IPS-15b (cell line): ENCODE measurements around the gene MAP4K1.
"Not testable (repeated sequence)": the region's sequence is repeated elsewhere in the genome, so short reads cannot be mapped to it uniquely, and the experiment has no call there.

Experiments
- H3K27me3 ChIP-seq: one replicate; pipeline ENCODE4 v1.6.1; 2013; ENCODE audit warnings: low read length; ENCODE audit not compliant: control insufficient read depth, insufficient read depth
- H3K36me3 ChIP-seq: one replicate; pipeline ENCODE4 v1.6.1; 2013; ENCODE audit warnings: low read length; ENCODE audit not compliant: control insufficient read depth, insufficient read depth
- H3K4me1 ChIP-seq: one replicate; pipeline ENCODE4 v1.6.1; 2013; ENCODE audit warnings: mild to moderate bottlenecking, low read length; ENCODE audit not compliant: control insufficient read depth, insufficient read depth
- H3K4me3 ChIP-seq: one replicate; pipeline ENCODE4 v1.5.1; 2013; ENCODE audit warnings: low read depth, low read length
- H3K9ac ChIP-seq: one replicate; pipeline ENCODE4 v1.6.1; 2013; ENCODE audit warnings: low read depth, mild to moderate bottlenecking, low read length
- H3K9me3 ChIP-seq: one replicate; pipeline ENCODE4 v1.6.1; 2013; ENCODE audit warnings: mild to moderate bottlenecking, low read length; ENCODE audit not compliant: control insufficient read depth, insufficient read depth

Gene MAP4K1

DNA sequence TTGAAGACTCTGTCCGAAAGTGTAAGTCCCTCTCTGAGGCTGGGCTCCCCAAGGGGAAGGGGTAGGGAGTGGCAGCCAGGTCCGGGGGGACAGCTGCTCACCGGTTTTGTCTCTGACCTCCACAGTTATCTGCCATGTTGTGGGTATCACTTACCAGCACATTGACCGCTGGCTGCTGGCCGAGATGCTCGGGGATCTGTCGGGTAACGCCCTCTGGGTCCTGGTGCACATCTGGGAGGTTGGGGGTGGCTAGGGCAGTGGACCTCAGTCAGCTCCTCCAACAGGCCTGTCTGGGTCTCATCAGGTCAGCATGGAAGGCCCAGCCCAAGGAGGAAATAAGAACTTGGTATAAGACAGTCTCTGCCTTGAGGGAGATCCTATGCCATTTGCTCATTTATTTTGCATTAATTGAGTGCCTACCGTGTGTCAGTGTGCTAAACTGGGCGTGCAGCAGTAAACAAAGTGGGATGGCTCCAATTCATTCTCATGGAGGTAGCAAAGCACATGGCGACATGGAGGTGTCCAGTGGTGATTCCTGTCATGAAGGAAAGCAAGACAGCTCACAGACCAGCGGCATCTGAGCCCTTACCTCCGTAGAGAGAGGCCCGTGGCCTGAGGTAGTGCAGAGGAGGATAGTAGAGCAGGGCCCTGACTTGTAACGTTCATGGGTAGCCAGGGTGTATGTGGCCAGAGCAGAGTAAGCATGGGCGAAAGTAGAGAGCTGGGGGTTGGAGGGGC lies 14.9 kb upstream of the MAP4K1 start:
- Histone ChIP-seq H3K9ac (peak overlapping the region; percentile 26), H3K9me3 (no peaks in the 10 kb centered on the region), H3K27me3 (no peaks in the 10 kb centered on the region), H3K4me1 (peaks cover 7% of the 10 kb centered on the region), H3K4me3 (no peak overlapping the region), H3K36me3 (peaks cover 46% of the 10 kb centered on the region)

DNA sequence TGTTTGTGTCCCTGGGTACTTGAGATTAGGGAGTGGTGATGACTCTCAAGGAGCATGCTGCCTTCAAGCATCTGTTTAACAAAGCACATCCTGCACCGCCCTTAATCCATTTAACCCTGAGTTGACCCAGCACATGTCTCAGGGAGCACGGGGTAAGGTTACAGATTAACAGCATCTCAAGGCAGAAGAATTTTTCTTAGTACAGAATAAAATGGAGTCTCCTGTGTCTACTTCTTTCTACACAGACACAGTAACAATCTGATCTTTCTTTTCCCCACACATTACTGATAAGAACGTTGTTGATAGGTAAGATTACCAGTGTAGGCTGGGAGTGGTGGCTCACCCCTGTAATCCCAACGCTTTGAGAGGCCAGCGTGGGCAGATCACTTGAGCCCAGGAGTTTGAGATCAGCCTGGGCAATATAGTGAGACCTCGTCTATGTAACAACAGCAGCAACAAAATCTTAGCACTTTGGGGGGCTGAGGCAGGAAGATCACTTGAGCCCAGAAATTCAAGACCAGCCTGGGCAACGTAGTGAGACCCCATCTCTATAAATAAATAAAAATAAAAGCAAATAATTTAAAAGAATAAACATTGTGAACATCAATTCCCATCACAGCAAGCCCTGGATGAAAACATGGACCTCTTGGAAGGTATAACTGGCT lies 14.2 kb upstream of the MAP4K1 start:
- not testable (repeated sequence) for H3K4me3 ChIP-seq, H3K4me1 ChIP-seq, H3K9me3 ChIP-seq, H3K9ac ChIP-seq, H3K27me3 ChIP-seq
- peaks cover 48% of the 10 kb centered on the region for H3K36me3 ChIP-seq

DNA sequence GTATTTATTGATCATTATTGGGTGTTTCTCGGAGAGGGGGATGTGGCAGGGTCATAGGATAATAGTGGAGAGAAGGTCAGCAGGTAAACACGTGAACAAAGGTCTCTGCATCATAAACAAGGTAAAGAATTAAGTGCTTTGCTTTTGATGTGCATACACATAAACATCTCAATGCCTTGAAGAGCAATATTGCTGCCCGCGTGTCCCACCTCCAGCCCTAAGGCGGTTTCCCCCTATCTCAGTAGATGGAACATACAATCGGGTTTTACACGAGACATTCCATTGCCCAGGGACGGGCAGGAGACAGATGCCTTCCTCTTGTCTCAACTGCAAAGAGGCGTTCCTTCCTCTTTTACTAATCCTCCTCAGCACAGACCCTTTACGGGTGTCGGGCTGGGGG lies 13.5 kb upstream of the MAP4K1 start:
- not testable (repeated sequence) for H3K4me3 ChIP-seq, H3K27me3 ChIP-seq, H3K9ac ChIP-seq, H3K4me1 ChIP-seq, H3K9me3 ChIP-seq
- peaks cover 52% of the 10 kb centered on the region for H3K36me3 ChIP-seq

DNA sequence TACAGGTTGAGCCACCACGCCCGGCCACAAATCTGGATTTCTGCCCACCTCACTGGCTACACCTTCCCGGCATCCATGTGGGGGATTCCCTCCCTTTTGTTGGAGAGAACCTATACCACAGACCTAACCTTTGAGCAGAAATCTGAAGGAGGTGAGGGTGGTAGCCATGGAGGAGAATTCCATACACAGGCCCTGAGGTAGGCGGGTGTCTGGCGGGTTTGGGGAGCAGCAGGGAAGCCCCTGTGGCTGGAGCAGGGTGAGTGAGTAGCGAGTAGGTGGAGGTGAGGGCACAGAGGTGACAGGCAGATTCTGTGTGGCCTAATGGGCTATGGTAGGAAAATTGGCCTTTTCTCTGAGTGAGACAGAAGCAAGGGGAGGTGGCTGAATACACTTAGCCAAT lies 11.8 kb upstream of the MAP4K1 start:
- Histone ChIP-seq H3K4me3 (no peak overlapping the region), H3K9ac (no peak overlapping the region), H3K36me3 (peaks cover 52% of the 10 kb centered on the region), H3K9me3 (no peaks in the 10 kb centered on the region), H3K27me3 (no peaks in the 10 kb centered on the region), H3K4me1 (no peaks in the 10 kb centered on the region)

DNA sequence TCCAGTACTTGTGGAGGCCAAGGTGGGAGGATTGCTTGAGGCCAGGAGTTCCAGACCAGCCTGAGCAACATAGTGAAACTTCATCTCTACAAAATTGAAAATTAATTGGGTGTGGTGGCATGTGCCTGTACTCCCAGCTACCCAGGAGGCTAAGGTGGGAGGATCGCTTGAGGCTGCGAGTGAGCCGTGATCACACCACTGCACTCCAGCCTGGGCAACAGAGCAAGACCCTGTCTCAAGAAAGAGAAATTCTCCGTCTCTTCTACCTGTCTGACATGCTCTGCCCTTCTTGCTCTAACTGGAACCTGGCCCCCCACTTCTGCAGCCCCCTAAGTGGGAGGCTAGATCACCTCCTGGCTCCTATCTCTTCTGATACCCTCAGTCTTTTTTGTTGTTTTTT lies 8.6 kb upstream of the MAP4K1 start:
- Histone ChIP-seq H3K9me3 (no peaks in the 10 kb centered on the region), H3K9ac (no peak overlapping the region), H3K4me1 (no peaks in the 10 kb centered on the region), H3K27me3 (no peaks in the 10 kb centered on the region), H3K4me3 (no peak overlapping the region), H3K36me3 (peaks cover 57% of the 10 kb centered on the region)

DNA sequence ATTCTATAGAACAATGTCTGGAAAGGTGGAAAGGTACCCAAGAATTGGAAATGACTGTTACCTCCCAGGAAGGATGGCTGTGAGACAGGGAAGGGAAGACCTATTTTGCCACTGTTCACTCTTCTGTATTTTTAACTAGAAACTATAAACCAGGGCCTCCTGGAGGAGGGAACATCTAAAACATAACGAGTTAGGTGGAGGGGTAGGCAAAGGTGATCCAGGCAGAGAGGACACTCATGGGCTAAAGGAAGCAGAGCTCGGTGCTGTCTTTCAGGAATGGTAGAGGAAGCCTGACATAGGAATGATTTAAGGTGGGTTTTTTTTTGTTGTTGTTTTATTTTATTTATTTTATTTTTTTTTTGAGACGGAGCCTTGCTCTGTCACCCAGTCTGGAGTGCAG lies 7.1 kb upstream of the MAP4K1 start:
- Histone ChIP-seq H3K4me1 (no peaks in the 10 kb centered on the region), H3K9ac (no peak overlapping the region), H3K36me3 (peaks cover 58% of the 10 kb centered on the region), H3K4me3 (no peak overlapping the region), H3K27me3 (no peaks in the 10 kb centered on the region), H3K9me3 (no peaks in the 10 kb centered on the region)

DNA sequence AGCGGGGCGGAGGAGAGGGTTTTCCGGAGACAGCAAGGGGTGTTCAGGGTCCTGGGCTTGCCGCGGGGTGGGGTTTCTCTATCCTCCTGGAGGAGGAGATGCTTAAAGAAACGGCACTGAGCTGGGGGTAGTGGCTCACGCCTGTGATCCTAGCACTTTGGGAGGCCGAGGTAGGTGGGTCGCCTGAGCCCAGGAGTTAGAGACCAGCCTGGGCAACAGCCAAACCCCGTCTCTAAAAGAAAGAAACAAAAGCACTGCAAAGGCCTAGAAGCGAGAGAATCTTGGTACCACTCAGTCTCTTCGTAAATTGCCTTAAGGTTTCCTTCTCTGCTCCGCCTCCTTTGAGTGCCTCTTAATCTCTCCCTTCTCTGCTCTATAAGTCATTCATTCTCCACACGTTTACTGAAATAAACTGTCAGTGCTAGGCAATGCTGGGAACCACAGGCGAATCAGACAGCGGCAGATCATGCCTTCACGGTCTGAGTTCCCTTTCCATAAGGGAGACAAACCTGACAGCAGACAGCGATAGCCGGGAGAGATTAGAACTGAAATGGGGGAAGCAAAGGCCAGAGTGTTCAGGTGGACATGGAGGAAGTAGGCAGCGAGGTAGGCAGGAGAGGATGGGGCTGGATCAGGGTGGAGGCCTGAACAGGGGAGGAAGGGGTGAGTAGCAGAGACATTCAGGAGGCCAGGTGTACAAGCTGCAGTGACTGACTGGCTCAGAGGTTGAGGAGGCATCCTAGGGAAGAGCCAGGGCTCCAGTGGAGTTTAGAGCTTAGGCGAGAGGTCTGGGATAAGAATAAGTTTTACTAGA lies 1.8 kb upstream of the MAP4K1 start:
- Histone ChIP-seq H3K4me3 (peak overlapping the region; percentile 100), H3K4me1 (no peaks in the 10 kb centered on the region), H3K27me3 (no peaks in the 10 kb centered on the region), H3K9ac (peak overlapping the region; percentile 57), H3K9me3 (no peaks in the 10 kb centered on the region), H3K36me3 (peaks cover 24% of the 10 kb centered on the region)

DNA sequence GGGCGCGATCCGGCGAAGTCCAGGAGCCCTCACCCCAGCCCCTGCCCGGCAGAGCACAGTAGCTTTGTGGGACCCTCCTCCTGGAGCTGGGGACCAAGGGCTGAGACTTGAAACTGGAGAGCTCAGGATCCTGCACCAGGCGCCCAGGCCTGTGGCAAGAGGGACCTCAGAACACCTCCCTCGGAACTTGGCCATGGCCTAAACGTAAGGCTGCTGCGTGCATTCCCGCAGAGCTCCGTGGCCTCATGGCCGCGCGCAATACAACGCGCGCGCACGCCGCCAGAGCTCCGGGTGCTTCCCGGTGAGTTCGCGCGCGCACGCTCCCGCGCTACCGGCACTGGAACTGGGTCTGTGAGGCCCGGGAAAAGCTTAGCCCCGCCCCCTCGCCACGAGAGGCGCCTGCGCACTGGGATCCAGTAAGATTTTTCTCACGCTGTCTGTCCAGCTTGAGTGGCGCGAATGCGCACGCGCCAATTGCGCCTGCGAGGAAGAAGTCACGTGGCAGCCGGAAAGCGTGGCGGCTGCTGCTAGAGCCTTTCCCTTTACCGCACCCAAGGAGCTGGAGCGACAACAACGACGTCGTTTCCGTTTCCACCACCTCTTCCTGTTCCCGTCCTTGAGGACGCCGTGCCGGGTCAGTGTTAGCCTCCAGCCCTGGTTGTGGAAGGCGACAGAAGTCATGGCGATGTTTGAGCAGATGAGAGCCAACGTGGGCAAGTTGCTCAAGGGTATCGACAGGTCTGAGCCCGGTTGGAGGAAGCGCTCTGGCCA lies 1.0 kb upstream of the MAP4K1 start, which contains the start of gene EIF3K:
Gene EIF3K, plus strand, starts transcription at position 599 of the 771 bp plus-strand sequence. Its CDS starts 81 bp downstream, at position 680.
- Histone ChIP-seq H3K9ac (peak within 1 kb of the TSS; percentile 57), H3K36me3 (peaks cover 16% of the 10 kb centered on the region), H3K4me1 (no peaks in the 10 kb centered on the region), H3K4me3 (peak within 1 kb of the TSS; percentile 100), H3K27me3 (no peaks in the 10 kb centered on the region), H3K9me3 (no peaks in the 10 kb centered on the region)

DNA sequence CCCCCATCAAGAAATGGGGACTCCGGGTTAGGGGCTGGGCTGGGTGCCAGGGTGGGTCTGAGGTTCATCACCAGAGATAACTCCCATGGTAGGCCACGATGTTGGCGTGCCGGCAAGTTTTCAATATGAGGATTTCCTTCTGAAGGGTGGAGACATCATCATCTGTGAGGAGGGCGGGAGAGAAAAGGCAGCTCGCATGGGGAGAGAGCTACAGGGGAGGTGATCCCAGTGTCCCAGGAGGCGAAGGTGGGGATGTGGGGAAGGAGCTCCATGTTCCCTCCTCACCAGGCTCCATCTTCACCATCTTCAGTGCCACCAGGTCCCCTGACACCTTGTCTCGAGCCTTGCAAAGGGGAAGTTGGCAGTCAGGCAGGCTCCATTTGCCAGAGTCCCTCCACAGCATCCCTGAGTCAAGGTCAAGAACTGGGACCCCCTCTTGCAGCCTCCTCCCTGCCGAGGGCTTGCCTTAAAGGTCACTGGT lies 430 bp downstream of the MAP4K1 start:
- Histone ChIP-seq H3K9me3 (no peaks in the 10 kb centered on the region), H3K9ac (peak overlapping the region; percentile 39), H3K36me3 (peaks cover 12% of the 10 kb centered on the region), H3K4me1 (no peaks in the 10 kb centered on the region), H3K27me3 (no peaks in the 10 kb centered on the region), H3K4me3 (peak overlapping the region; percentile 100)

DNA sequence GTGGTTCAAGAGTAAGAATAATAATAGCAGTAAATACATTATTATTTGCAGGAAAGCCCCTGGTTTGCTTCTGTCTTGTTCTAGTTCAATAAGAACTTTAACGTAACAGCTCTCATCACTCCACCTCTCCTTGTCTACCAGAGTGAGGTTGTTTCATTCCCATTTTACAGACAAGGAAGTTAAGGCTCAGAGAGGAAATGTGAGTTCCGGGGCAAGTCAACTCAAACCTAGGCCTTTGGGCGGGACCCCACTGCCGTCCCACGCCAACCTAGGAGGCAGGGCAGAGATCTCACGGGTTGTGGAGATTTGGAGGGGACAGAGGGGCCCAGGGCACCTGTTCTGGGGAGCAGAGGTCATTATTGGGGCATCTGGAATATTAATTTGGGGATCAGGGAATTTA lies 1.5 kb downstream of the MAP4K1 start:
- Histone ChIP-seq H3K9ac (no peak overlapping the region), H3K4me1 (no peaks in the 10 kb centered on the region), H3K36me3 (peaks cover 1% of the 10 kb centered on the region), H3K9me3 (no peaks in the 10 kb centered on the region), H3K4me3 (no peak overlapping the region), H3K27me3 (no peaks in the 10 kb centered on the region)

DNA sequence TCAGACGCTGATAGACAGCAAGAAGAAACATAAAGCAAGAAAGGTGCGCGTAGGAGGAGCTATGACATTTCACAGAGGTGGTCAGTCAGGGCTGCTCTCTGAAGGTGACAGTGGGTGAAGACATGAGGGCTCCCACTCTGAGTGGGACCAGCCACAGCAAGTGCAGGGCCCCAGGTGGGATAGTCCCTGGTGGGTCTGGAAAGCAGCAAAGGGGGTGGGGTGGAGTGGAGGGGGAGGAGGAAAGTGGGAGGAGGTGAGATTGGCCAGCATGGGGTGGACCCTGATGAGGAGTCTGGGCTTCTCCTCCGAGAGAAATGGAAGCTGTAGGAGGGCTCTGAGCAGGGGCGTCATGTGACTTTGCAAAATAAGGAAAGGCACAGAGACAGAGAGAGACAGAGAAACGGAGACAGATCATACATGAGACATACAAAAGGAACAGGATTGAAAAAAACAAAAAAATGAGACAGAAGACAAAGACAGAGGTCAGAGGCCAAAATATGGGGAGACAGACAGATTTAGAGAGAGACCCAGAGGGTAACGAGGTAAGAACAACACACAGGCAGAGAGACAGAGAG lies 2.7 kb downstream of the MAP4K1 start:
- Histone ChIP-seq H3K27me3 (no peaks in the 10 kb centered on the region), H3K4me1 (no peaks in the 10 kb centered on the region), H3K4me3 (no peak overlapping the region), H3K9me3 (no peaks in the 10 kb centered on the region), H3K9ac (peak overlapping the region; percentile 37), H3K36me3 (no peaks in the 10 kb centered on the region)
